HEK293 (cell line): ENCODE data around the gene KLHL36.

Experiments
- CTCF ChIA-PET: fragments of 350-600 bp; formaldehyde crosslinking; extraction: SDS; loops from one replicate; lab custom pipeline; 2021; ENCODE audit warnings: antibody characterized with exemption; lab: Yijun Ruan, JAX
- POLR2A ChIA-PET: fragments of 300-600 bp; formaldehyde crosslinking; extraction: SDS; loops from one replicate; lab custom pipeline; 2020; ENCODE audit warnings: antibody characterized with exemption, inconsistent platforms; lab: Yijun Ruan, JAX
- H3K27ac ChIP-seq: fragments of 200-500 bp; sonication (Bioruptor generic); 2 replicates; pipeline ENCODE4 v1.5.1; 2014; ENCODE audit warnings: low read depth, low read length, control low read depth, inconsistent platforms; ENCODE audit errors: extremely low read depth
- H3K36me3 ChIP-seq, 2 experiments: fragments of 200-500 bp in 1 of 2; sonication (Bioruptor generic) in 1 of 2; 1 replicate in 1 of 2; 2 replicates in 1 of 2; pipeline ENCODE4 v1.5.1; 2014 to 2017; ENCODE audit warnings: inconsistent platforms in 2 of 2, low read length in 2 of 2; ENCODE audit not compliant: control insufficient read depth in 2 of 2, insufficient read depth in 1 of 2
- H3K4me1 ChIP-seq: fragments of 200-500 bp; sonication (Bioruptor generic); 2 replicates; pipeline ENCODE4 v1.5.1; 2014; ENCODE audit warnings: mild to moderate bottlenecking, low read length, inconsistent platforms; ENCODE audit not compliant: control insufficient read depth, insufficient read depth
- H3K4me3 ChIP-seq: 2 replicates; pipeline ENCODE4 v1.5.1; 2011; ENCODE audit warnings: low read depth, mild to moderate bottlenecking, control low read depth, low read length, moderate library complexity
- H3K9me3 ChIP-seq: fragments of 200-500 bp; sonication (Bioruptor generic); 2 replicates; pipeline ENCODE4 v1.5.1; 2014; ENCODE audit warnings: low read depth, low read length, inconsistent platforms; ENCODE audit not compliant: control insufficient read depth, insufficient read depth
- GLIS1 ChIP-seq: fragments of 450-650 bp; formaldehyde crosslinking; IDR thresholded peaks from 2 replicates; pipeline ENCODE4 v1.5.1; 2016; ENCODE audit warnings: missing biosample characterization, missing genetic modification characterization
- HOXA7 ChIP-seq: sonication (generic); formaldehyde crosslinking; IDR thresholded peaks from 2 replicates; pipeline ENCODE4 v1.8.1; 2022; ENCODE audit warnings: missing genetic modification reagents, borderline replicate concordance
- KLF7 ChIP-seq: fragments of 450-650 bp; formaldehyde crosslinking; IDR thresholded peaks from 2 replicates; pipeline ENCODE4 v1.5.1; 2016; ENCODE audit warnings: missing biosample characterization, missing genetic modification characterization, borderline replicate concordance
- KLF8 ChIP-seq: fragments of 450-650 bp; formaldehyde crosslinking; IDR thresholded peaks from 2 replicates; pipeline ENCODE4 v1.5.1; 2016; ENCODE audit warnings: missing biosample characterization, missing genetic modification characterization
- MYNN ChIP-seq: fragments of 450-650 bp; formaldehyde crosslinking; IDR thresholded peaks from 2 replicates; pipeline ENCODE4 v1.5.1; 2016; ENCODE audit warnings: missing biosample characterization, missing genetic modification characterization, borderline replicate concordance
- SCRT1 ChIP-seq: fragments of 450-650 bp; formaldehyde crosslinking; IDR thresholded peaks from 2 replicates; pipeline ENCODE4 v1.5.1; 2016; ENCODE audit warnings: missing biosample characterization, missing genetic modification characterization, borderline replicate concordance
- TRIM28 ChIP-seq: IDR thresholded peaks from 2 replicates; pipeline ENCODE4 v1.6.1; 2011; ENCODE audit warnings: low read length, control low read depth, borderline replicate concordance
- WT1 ChIP-seq: fragments of 450-650 bp; formaldehyde crosslinking; IDR thresholded peaks from 2 replicates; pipeline ENCODE4 v1.5.1; 2016; ENCODE audit warnings: missing biosample characterization, missing genetic modification characterization
- YY2 ChIP-seq: fragments of 450-650 bp; formaldehyde crosslinking; IDR thresholded peaks from 2 replicates; pipeline ENCODE4 v1.5.1; 2016; ENCODE audit warnings: missing biosample characterization, missing genetic modification characterization
- ZNF2 ChIP-seq: fragments of 450-650 bp; formaldehyde crosslinking; IDR thresholded peaks from 2 replicates; pipeline ENCODE4 v1.5.1; 2016; ENCODE audit warnings: missing biosample characterization, missing genetic modification characterization
- ZNF223 ChIP-seq: fragments of 450-650 bp; formaldehyde crosslinking; IDR thresholded peaks from 2 replicates; pipeline ENCODE4 v1.5.1; 2016; ENCODE audit warnings: missing biosample characterization, missing genetic modification characterization
- ZNF292 ChIP-seq: fragments of 450-650 bp; formaldehyde crosslinking; IDR thresholded peaks from 2 replicates; pipeline ENCODE4 v1.5.1; 2016; ENCODE audit warnings: low read depth, missing biosample characterization, missing genetic modification characterization, borderline replicate concordance
- ZNF324 ChIP-seq: fragments of 450-650 bp; formaldehyde crosslinking; IDR thresholded peaks from 2 replicates; pipeline ENCODE4 v1.5.1; 2016; ENCODE audit warnings: missing biosample characterization, missing genetic modification characterization
- ZNF366 ChIP-seq: fragments of 450-650 bp; formaldehyde crosslinking; conservative IDR thresholded peaks from 2 replicates; pipeline ENCODE4 v1.5.1; 2016; ENCODE audit warnings: missing biosample characterization, missing genetic modification characterization
- ZNF488 ChIP-seq: fragments of 450-650 bp; formaldehyde crosslinking; IDR thresholded peaks from 2 replicates; pipeline ENCODE4 v1.5.1; 2016; ENCODE audit warnings: missing biosample characterization, missing genetic modification characterization
- ZNF518A ChIP-seq: fragments of 450-650 bp; formaldehyde crosslinking; conservative IDR thresholded peaks from 2 replicates; pipeline ENCODE4 v1.5.1; 2016; ENCODE audit warnings: low read depth, missing biosample characterization, missing genetic modification characterization
- ZNF621 ChIP-seq: fragments of 450-650 bp; formaldehyde crosslinking; IDR thresholded peaks from 2 replicates; pipeline ENCODE4 v1.5.1; 2017; ENCODE audit warnings: missing biosample characterization, missing genetic modification characterization
- ZNF660 ChIP-seq: fragments of 450-650 bp; IDR thresholded peaks from 2 replicates; pipeline ENCODE4 v1.5.1; 2018; ENCODE audit warnings: missing biosample characterization, mild to moderate bottlenecking, missing genetic modification characterization
- ZNF830 ChIP-seq: fragments of 450-650 bp; IDR thresholded peaks from 2 replicates; pipeline ENCODE4 v1.5.0; 2018; ENCODE audit warnings: missing biosample characterization, missing genetic modification characterization, low read depth, mild to moderate bottlenecking, moderate library complexity
- ZSCAN16 ChIP-seq: fragments of 450-650 bp; formaldehyde crosslinking; IDR thresholded peaks from 2 replicates; pipeline ENCODE4 v1.5.1; 2016; ENCODE audit warnings: missing biosample characterization, missing genetic modification characterization
- TF ChIP-seq, protein P1 (sequence below): fragments of 450-650 bp; formaldehyde crosslinking; IDR thresholded peaks from 2 replicates; pipeline ENCODE4 v1.5.1; 2016; ENCODE audit warnings: missing biosample characterization, missing genetic modification characterization, borderline replicate concordance
- TF ChIP-seq, protein P2 (sequence below): fragments of 450-650 bp; formaldehyde crosslinking; IDR thresholded peaks from 2 replicates; pipeline ENCODE4 v1.5.1; 2016; ENCODE audit warnings: missing biosample characterization, missing genetic modification characterization, borderline replicate concordance
- TF ChIP-seq, protein P3 (sequence below): fragments of 450-650 bp; formaldehyde crosslinking; IDR thresholded peaks from 2 replicates; pipeline ENCODE4 v1.5.1; 2016; ENCODE audit warnings: missing biosample characterization, missing genetic modification characterization, low read depth

The KLHL36 gene

DNA sequence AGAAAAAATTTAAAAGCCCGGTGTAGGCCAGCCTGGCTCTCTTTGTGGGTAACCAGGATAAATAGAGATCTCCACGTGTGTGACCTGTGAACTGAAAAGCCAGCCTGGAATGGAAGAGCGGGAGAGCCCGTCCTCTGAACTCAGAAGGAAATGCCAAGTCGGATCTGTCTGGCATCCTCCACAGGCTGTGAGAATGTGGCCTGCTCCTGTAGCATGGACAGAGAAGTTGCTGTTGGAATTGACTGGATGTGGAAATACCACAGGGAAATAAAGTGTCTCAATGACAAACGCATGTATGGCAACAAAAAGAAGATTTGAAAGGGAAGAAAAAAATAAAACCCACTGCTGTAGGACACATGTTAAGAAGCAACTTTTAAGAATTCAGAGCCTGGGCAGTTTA, 6.7 kb downstream of the KLHL36 start (continued):
- TF ChIP-seq ZNF518A (tag by site-specific recombination), result no peak
- no peak for TF ChIP-seq HOXA7 (CRISPR knock-in tag)
- TF ChIP-seq, protein P1, sequence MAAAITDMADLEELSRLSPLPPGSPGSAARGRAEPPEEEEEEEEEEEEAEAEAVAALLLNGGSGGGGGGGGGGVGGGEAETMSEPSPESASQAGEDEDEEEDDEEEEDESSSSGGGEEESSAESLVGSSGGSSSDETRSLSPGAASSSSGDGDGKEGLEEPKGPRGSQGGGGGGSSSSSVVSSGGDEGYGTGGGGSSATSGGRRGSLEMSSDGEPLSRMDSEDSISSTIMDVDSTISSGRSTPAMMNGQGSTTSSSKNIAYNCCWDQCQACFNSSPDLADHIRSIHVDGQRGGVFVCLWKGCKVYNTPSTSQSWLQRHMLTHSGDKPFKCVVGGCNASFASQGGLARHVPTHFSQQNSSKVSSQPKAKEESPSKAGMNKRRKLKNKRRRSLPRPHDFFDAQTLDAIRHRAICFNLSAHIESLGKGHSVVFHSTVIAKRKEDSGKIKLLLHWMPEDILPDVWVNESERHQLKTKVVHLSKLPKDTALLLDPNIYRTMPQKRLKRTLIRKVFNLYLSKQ, result no peak

- Histone ChIP-seq H3K4me1 (no peaks in the 10 kb centered on the region), H3K4me3 (no peak overlapping the region), H3K9me3 (no peaks in the 10 kb centered on the region), H3K36me3 (peaks cover 4 to 79% of the 10 kb centered on the region in 2 experiments; a peak in 2 of 3 replicates), H3K27ac (no peak overlapping the region)
- CTCF ChIA-PET, result interaction anchor here (1.7 kb wide), 1 partner anchor 69 kb away, joined by 4 read pairs; no protein-coding TSS in a partner anchor
- POLR2A ChIA-PET, result no interaction called here
- TF ChIP-seq MYNN (tag by site-specific recombination) (no peak), ZNF488 (no peak), SCRT1 (tag by site-specific recombination) (no peak), ZNF292 (tag by site-specific recombination) (no peak), ZNF621 (tag by site-specific recombination) (no peak), TRIM28 (no peak), ZNF366 (tag by site-specific recombination) (no peak), WT1 (tag by site-specific recombination) (no peak), ZNF830 (tag by site-specific recombination) (no peak), YY2 (tag by site-specific recombination) (no peak), ZSCAN16 (tag by site-specific recombination) (no peak), ZNF324 (no peak), ZNF2 (tag by site-specific recombination) (no peak), ZNF223 (tag by site-specific recombination) (no peak), KLF7 (tag by site-specific recombination) (no peak), ZNF660 (no peak), GLIS1 (tag by site-specific recombination) (no peak), KLF8 (tag by site-specific recombination) (no peak)
- TF ChIP-seq, protein P2, sequence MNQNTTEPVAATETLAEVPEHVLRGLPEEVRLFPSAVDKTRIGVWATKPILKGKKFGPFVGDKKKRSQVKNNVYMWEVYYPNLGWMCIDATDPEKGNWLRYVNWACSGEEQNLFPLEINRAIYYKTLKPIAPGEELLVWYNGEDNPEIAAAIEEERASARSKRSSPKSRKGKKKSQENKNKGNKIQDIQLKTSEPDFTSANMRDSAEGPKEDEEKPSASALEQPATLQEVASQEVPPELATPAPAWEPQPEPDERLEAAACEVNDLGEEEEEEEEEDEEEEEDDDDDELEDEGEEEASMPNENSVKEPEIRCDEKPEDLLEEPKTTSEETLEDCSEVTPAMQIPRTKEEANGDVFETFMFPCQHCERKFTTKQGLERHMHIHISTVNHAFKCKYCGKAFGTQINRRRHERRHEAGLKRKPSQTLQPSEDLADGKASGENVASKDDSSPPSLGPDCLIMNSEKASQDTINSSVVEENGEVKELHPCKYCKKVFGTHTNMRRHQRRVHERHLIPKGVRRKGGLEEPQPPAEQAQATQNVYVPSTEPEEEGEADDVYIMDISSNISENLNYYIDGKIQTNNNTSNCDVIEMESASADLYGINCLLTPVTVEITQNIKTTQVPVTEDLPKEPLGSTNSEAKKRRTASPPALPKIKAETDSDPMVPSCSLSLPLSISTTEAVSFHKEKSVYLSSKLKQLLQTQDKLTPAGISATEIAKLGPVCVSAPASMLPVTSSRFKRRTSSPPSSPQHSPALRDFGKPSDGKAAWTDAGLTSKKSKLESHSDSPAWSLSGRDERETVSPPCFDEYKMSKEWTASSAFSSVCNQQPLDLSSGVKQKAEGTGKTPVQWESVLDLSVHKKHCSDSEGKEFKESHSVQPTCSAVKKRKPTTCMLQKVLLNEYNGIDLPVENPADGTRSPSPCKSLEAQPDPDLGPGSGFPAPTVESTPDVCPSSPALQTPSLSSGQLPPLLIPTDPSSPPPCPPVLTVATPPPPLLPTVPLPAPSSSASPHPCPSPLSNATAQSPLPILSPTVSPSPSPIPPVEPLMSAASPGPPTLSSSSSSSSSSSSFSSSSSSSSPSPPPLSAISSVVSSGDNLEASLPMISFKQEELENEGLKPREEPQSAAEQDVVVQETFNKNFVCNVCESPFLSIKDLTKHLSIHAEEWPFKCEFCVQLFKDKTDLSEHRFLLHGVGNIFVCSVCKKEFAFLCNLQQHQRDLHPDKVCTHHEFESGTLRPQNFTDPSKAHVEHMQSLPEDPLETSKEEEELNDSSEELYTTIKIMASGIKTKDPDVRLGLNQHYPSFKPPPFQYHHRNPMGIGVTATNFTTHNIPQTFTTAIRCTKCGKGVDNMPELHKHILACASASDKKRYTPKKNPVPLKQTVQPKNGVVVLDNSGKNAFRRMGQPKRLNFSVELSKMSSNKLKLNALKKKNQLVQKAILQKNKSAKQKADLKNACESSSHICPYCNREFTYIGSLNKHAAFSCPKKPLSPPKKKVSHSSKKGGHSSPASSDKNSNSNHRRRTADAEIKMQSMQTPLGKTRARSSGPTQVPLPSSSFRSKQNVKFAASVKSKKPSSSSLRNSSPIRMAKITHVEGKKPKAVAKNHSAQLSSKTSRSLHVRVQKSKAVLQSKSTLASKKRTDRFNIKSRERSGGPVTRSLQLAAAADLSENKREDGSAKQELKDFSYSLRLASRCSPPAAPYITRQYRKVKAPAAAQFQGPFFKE (tag by site-specific recombination), result no peak
- TF ChIP-seq, protein P3, sequence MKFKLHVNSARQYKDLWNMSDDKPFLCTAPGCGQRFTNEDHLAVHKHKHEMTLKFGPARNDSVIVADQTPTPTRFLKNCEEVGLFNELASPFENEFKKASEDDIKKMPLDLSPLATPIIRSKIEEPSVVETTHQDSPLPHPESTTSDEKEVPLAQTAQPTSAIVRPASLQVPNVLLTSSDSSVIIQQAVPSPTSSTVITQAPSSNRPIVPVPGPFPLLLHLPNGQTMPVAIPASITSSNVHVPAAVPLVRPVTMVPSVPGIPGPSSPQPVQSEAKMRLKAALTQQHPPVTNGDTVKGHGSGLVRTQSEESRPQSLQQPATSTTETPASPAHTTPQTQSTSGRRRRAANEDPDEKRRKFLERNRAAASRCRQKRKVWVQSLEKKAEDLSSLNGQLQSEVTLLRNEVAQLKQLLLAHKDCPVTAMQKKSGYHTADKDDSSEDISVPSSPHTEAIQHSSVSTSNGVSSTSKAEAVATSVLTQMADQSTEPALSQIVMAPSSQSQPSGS (tag by site-specific recombination), result no peak
Measured at GRCh38 chr16:84656649-84657048, 8.3 kb downstream of the KLHL36 start.
